Activated T-cell treated with anti-CD3 and anti-CD28 coated beads, Interleukin-2, amount 50 U/mL, for 24 hours (primary cell): ENCODE data around the gene HOXD11.

ENCODE experiments used
- DNase-seq: peaks from one replicate; pipeline ENCODE4 v3.0.0-alpha.2; 2020
- H3K27ac Mint-ChIP-seq: 2 replicates; pipeline ENCODE4 v1.8.0; 2020; ENCODE audit warnings: mild to moderate bottlenecking, mixed read lengths
- H3K27me3 Mint-ChIP-seq: 2 replicates; pipeline ENCODE4 v1.8.0; 2020; ENCODE audit warnings: mixed read lengths
- H3K36me3 Mint-ChIP-seq: 2 replicates; pipeline ENCODE4 v1.8.0; 2020; ENCODE audit warnings: low read depth, mixed read lengths
- H3K4me1 Mint-ChIP-seq: 2 replicates; pipeline ENCODE4 v1.8.0; 2020; ENCODE audit warnings: low read depth, mixed read lengths
- H3K4me3 Mint-ChIP-seq: 2 replicates; pipeline ENCODE4 v1.8.0; 2020; ENCODE audit warnings: mild to moderate bottlenecking, moderate library complexity, mixed read lengths
- H3K9me3 Mint-ChIP-seq: 2 replicates; pipeline ENCODE4 v1.8.0; 2020; ENCODE audit warnings: mixed read lengths

The HOXD11 gene

DNA sequence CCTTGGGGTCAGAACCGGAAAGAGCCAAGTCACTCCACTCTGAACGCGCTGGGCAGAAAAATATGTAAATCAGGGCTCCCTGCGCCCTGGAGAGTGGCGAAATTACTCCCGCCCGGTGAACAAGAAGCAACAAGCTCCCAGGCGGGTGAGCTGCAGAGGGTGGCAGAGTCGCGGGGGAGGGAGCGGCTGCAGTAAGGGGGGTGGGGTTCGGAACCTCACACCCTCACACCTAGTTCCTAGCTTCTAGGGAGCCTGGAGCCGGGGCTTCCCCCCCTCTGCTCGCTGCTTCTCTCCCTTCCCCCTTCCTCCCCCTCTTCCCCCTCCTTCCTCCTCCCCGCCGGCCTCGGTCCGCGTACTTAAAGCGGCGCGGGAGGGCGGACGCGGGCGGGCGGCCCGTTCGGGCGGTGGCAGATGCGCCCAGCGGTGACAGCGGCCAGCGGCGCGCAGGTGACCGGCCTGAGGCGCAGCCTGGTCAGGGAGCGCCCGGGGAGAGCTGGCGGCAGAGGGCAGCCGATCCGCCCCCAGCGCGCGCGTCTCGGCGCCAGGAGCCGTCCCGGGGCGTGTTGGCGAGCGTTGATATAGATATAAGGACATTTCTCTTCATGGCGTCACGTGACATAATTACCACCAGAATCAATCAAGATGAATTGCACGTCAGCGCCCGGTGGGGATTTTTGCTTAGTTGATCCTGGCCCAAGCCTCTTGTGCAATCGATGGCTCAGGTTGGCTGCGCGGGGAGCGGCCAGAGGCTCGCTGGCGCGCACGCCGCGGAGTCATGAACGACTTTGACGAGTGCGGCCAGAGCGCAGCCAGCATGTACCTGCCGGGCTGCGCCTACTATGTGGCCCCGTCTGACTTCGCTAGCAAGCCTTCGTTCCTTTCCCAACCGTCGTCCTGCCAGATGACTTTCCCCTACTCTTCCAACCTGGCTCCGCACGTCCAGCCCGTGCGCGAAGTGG is at the start of gene HOXD11:
TSS of gene HOXD11 (plus strand) at position 700 of the 959 bp plus-strand sequence. CDS start at position 776, 76 bp downstream.
- Mint-ChIP-seq H3K4me3 (peak within 1 kb of the TSS; percentile 57), H3K36me3 (no peaks in the 10 kb centered on the region), H3K9me3 (no peaks in the 10 kb centered on the region), H3K4me1 (peaks cover 32% of the 10 kb centered on the region), H3K27ac (peak within 1 kb of the TSS; percentile 81), H3K27me3 (peaks cover 90% of the 10 kb centered on the region)
- peak; percentile 39 for DNase-seq

DNA sequence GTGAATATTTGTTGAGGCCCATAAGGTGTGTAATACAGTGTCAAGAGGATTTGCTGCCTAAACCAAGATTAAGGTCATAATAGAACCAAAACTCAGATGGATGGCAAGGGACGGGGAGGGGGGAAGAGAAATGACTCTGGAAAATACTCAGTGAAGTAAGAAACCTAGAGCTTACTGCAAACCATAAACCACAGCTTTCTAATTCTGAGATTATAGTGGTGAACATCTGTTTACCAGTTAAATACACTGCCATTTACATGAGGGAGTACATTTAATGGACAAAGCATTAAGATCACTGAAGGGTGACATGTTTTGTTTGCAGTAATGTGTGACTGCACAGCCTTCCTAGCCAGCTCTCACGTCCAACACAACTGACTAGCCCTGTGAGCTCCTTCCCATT is 43.1 kb upstream of the HOXD11 start:
- Mint-ChIP-seq H3K27me3 (peaks cover 81% of the 10 kb centered on the region), H3K27ac (no peak overlapping the region), H3K4me1 (peaks cover 13% of the 10 kb centered on the region), H3K36me3 (no peaks in the 10 kb centered on the region), H3K9me3 (no peaks in the 10 kb centered on the region), H3K4me3 (no peak overlapping the region)
- DNase-seq = no peak

DNA sequence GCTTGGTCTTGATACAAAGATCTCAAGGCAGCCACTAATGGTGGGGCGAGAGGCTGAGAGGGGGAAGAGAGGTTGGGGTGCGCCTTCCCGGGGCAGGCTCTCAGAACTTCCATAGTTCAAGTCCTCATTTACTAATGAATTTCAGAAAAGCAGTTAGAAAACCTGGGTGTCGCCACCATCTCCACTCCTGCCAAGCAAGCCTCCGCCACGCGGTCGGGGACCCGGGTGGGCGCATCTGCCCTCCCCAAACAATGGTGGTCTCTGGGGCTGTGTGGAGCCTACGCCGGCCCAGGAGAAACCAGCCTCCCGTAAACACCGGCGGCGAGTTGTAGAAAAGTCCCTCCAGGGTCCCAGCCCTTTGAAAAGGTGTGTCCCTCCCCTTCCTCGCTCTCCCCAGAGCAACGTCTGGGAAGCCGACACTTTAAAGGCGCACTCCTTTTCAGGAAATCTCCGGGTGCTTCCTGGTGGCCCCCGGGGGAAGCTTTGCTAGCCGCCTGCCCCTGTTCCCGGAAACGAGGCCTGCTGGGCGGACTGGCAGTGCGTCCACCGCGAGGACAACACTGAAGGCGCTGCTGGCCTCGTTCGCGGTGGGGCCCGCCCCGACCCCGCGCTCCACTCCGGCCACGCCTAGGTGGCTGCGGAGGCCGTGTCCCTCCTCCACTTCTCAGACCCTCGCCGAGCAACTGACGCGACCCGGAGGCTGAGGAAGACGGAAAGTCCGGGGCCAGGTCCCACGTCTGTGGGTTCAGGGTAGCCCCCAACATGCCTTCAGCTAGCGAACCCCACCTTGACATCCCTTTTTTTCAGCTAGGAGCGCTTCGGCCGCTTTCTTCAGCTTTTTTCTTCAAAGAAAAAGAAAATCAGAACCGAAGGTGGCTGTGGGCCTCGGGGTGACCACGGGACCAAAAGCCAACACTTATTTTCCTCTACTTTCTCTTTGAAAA is 40.2 kb upstream of the HOXD11 start:
- H3K4me1 Mint-ChIP-seq = peaks cover 13% of the 10 kb centered on the region
- H3K27ac Mint-ChIP-seq = no peak overlapping the region
- H3K27me3 Mint-ChIP-seq = peaks cover 92% of the 10 kb centered on the region
- H3K9me3 Mint-ChIP-seq = no peaks in the 10 kb centered on the region
- peak overlapping the region; percentile 6 for H3K4me3 Mint-ChIP-seq
- no peaks in the 10 kb centered on the region for H3K36me3 Mint-ChIP-seq
- no peak for DNase-seq

DNA sequence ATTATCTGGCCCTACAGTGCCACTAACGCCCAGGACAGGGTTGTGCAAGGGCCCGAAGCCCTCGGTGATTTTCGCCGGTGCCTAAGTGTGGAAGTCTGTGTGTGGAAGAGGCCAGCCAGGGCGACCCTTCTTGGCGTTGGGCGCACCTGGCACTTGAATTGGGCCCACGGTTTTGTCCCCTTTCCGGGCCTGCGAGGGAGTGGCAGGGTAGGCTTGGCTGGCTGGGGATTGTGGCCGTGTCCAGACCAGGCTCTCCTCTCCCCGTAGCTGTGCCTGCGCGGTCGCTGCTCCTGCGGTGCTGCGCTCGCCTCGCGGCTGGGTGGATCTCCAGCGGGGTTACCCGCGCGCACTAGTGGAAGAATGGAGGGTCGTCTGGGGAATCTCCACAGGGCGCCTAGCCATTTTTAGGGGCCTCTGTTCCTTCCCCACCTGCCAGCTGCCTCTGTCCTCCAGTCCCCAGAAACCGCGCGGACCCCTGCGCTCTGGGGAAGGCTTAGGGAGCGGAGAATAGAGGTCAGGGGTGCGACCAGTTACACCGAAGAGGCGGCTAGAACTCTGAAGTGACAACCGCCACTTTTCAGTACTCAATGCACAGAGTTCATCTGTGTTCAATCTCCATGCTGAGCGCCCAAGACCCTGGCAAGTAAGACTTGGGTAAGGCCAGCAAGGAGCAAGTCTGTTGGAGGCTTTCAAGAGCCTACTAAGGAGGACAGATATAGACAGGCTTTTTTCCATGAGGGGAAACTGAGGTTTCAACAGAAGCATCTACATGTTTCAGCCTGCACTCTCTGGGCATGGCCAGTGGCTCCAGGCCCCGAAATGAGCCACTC is 39.3 kb upstream of the HOXD11 start:
- Mint-ChIP-seq H3K9me3 (no peaks in the 10 kb centered on the region), H3K27ac (no peak overlapping the region), H3K36me3 (no peaks in the 10 kb centered on the region), H3K27me3 (peaks cover 94% of the 10 kb centered on the region), H3K4me1 (peaks cover 13% of the 10 kb centered on the region), H3K4me3 (no peak overlapping the region)
- DNase-seq = no peak

DNA sequence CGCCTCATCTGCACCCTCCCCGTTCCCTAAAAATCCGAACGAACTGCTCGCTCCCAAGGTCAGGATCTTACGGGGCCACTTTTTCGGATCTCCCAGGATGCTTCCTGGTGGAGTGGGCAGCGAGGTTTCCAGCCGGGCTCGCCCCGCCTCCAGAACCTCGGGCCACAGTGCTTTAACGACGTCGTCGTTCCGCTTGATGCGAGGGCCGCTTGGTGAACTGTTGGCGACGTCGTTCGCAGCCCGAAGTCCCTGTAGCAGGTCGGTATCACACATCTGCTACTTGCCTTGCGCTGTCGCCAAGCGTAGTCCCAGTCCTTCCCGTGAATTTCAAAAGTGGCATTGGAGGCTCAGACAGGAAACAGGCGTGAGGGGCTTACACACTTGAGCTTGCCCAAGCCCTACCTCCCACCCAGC is 38.7 kb upstream of the HOXD11 start:
- H3K27me3 Mint-ChIP-seq = peaks cover 96% of the 10 kb centered on the region

DNA sequence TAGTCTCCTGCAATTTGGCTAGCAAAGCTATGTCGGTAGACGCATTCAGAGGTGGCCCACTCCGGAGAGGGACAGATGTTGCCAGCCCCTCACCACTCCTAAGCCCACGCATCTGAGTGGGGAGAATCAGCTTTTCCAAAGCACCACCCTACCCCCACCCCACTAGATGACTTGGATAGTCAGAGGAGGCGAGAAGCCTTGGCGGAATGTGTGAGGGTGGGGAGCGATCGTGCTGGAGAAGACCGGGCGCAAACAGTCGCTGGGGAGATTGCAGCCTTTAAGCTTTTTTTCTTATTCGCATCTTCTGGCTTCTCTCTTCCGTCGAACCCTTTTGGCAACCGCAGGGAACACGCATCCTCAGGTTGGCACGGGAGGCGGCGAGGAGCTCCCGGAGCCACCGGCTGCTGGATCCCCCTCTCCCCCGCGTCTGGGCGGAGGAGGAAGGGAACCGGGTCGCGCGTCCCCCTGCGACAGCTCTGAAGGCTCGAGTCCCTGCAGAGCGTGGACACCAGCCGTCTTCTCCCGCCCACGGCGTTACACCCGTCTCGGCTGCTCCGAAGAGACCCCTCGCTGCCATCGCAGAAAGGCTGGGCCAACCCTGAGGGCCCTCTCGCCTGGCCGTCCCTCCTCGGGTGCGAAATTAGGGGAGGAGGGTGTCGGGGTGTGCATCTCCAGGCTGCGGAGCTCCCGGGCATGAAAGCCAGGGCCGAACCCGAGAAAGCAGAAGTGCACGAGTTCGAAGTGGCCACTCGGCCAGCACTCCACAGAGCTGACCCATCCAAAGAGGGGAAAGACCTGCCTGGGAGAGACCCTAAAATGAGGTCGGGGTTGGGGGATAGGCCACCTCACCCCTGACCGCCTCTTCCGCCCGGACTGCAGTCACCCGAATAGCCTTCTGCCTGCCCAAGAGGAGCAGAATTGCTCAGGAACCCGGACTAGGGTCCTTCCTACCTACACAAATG is 35.5 kb upstream of the HOXD11 start:
- Mint-ChIP-seq H3K36me3 (no peaks in the 10 kb centered on the region), H3K9me3 (peaks cover 7% of the 10 kb centered on the region), H3K27me3 (peaks cover 100% of the 10 kb centered on the region), H3K27ac (no peak overlapping the region), H3K4me3 (no peak overlapping the region), H3K4me1 (peaks cover 13% of the 10 kb centered on the region)
- DNase-seq = no peak

More for the DNA sequence above, 38.7 kb upstream of the HOXD11 start:
- no peak for DNase-seq
- H3K4me1 Mint-ChIP-seq = peaks cover 13% of the 10 kb centered on the region
- no peak overlapping the region for H3K27ac Mint-ChIP-seq
- no peaks in the 10 kb centered on the region for H3K9me3 Mint-ChIP-seq
- no peak overlapping the region for H3K4me3 Mint-ChIP-seq
- H3K36me3 Mint-ChIP-seq = no peaks in the 10 kb centered on the region

DNA sequence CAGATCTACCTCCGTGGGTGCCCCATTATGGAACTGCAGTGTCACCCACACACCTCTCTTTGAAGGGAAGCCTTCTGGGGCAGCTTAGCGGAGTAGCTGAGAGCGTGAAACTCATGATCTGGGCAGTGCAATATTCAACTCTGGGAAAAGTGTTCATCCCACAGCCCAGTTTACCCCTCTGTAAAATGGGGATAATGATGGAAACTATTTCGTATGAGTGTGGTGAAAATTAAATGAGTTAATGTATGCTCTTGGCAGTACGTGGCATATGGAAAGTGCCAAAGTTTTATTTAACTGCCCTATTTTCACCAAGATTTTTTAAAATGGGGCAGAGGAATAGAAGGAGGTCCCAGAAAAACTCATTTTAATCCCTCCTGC is 34.8 kb upstream of the HOXD11 start:
- no peak overlapping the region for H3K27ac Mint-ChIP-seq
- H3K27me3 Mint-ChIP-seq = peaks cover 99% of the 10 kb centered on the region
- H3K4me1 Mint-ChIP-seq = peaks cover 12% of the 10 kb centered on the region
- DNase-seq = no peak
- peaks cover 7% of the 10 kb centered on the region for H3K9me3 Mint-ChIP-seq
- H3K36me3 Mint-ChIP-seq = no peaks in the 10 kb centered on the region
- no peak overlapping the region for H3K4me3 Mint-ChIP-seq

DNA sequence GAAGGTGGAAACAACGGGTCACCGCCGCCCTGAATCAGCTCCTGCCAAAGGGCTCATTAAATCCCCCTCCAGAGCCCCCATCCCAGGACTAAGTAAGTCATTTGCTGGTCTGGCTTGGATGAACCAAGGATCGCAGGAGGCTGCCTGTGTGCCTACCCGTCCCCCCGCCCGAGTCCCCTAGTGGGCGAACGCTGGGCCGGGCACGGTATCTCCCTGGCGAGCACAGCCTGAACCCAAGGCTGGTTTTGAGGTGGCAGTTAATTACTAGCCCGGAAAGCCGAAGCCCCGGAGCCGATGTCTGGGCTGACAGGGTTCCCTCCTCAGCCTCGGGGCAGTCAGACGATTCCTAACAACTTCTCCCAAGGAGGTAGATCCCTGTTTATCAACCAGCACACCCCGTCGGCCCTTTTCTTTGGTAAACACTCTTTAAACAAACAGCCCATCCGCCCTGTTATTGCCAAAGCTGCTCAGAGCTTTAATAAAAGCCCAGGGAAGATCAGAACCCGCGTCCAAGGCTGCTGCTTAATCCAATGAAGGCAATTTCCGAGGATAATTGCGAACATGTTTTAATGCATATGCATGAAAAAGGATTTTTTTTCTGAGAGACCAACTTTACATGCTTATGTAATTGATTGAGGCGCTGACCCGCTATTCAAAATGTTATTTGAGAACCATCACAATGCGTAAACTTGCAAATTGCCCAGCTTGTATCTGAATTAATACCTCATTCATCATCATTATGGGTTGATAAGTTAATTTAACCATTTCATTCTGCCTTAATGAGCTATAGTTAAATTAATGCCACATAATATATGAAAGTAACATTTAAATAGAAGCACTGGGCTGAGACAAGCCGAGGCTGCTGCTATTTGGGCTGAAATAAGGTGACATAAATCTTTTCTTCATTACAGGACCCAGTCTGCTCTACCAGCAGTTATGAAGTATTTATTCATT is 33.9 kb upstream of the HOXD11 start:
- no peak for DNase-seq
- Mint-ChIP-seq H3K36me3 (no peaks in the 10 kb centered on the region), H3K27ac (no peak overlapping the region), H3K9me3 (peaks cover 8% of the 10 kb centered on the region), H3K4me3 (no peak overlapping the region), H3K27me3 (peaks cover 95% of the 10 kb centered on the region), H3K4me1 (peaks cover 7% of the 10 kb centered on the region)

DNA sequence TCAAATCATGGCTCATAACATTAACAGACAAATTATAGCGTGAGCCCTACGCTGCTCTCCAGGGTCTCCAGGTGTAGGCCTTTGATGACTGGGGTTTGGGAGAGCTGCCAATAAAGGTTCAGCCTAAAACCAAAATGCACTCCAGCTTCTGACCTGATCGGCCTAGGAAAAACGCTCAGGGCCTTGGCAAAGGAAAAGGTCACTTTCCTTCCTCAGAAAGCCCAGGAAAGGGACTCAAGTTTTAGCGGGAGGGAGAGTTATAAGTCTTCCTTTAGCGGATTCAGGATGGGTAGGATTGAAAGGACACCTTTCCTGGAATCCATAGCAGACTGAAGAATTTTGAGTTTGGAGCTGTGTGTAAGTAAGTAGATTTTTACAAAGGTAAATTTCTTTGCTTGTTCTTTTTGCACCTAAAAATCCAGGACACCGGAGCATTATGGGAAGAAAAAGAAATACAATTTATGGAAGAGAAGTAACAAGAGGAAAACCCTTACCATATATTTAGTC is 32.1 kb upstream of the HOXD11 start:
- peaks cover 92% of the 10 kb centered on the region for H3K27me3 Mint-ChIP-seq
- no peak overlapping the region for H3K27ac Mint-ChIP-seq
- H3K4me1 Mint-ChIP-seq = peaks cover 8% of the 10 kb centered on the region
- H3K36me3 Mint-ChIP-seq = peaks cover 6% of the 10 kb centered on the region
- no peak for DNase-seq
- no peak overlapping the region for H3K4me3 Mint-ChIP-seq
- H3K9me3 Mint-ChIP-seq = peaks cover 14% of the 10 kb centered on the region

DNA sequence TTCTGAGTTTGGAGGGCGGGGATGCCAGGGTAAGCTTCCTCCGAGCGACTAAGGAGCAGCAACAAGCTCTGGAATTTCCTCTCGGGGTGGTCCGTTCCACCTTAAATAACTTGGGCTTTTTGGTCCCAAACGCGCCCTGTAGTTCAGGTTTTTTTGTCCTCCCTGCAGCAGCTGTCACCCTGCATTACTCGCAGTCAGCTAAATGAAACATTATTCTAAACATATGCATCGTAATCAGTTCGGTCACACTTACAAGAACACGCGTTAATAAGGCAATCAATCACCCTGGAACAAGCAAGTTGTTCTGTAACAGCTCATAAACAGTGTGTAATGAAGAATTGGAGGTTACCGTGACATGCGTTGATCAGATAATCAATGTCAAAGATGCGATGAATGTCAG is 31.6 kb upstream of the HOXD11 start:
- Mint-ChIP-seq H3K4me3 (no peak overlapping the region), H3K27ac (no peak overlapping the region), H3K4me1 (peaks cover 8% of the 10 kb centered on the region), H3K36me3 (peaks cover 6% of the 10 kb centered on the region), H3K9me3 (peaks cover 14% of the 10 kb centered on the region), H3K27me3 (peaks cover 89% of the 10 kb centered on the region)
- DNase-seq = no peak

DNA sequence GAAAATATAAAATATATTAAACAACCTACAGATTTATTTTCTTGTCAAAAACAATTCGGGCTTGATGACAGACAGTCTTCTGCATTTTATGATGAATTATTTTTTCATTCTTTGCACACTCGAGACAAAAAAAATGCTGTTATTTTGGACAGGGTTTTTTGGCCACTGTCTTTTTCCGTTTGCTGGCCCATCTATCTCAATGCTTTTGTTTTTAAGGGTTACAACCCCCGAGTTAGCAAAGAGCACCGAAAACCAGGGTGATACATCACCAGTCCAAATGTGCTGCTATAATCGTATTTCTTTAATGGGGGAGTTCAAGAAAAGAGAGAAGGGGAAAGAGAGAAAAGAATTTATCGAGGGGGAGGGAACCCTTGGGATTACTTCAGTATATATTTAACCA is 31.0 kb upstream of the HOXD11 start:
- Mint-ChIP-seq H3K27me3 (peaks cover 89% of the 10 kb centered on the region), H3K4me1 (peaks cover 13% of the 10 kb centered on the region), H3K36me3 (peaks cover 6% of the 10 kb centered on the region), H3K4me3 (no peak overlapping the region), H3K27ac (no peak overlapping the region), H3K9me3 (peaks cover 15% of the 10 kb centered on the region)
- DNase-seq = no peak

DNA sequence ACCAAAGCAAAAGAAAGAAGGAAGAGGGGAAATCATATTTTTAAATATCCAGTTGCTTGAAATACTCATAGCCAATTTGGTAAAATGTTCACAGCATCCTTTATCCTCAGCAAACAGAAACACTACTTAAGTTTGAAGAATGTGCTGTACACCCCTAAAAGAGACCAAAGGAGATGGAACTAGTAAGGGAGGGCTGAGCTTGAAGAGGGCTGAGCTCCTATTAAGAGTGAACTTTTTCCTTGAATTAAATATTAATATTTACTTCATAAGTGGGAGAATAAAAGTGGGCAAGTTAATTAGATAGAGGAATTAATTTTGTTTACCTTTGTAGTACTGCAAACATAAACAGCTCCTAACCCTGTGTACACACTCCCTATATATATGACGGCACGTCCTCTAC is 30.3 kb upstream of the HOXD11 start:
- H3K4me1 Mint-ChIP-seq = peaks cover 18% of the 10 kb centered on the region
- DNase-seq = no peak
- H3K27me3 Mint-ChIP-seq = peaks cover 89% of the 10 kb centered on the region
- H3K27ac Mint-ChIP-seq = no peak overlapping the region
- peaks cover 6% of the 10 kb centered on the region for H3K36me3 Mint-ChIP-seq
- peaks cover 19% of the 10 kb centered on the region for H3K9me3 Mint-ChIP-seq
- H3K4me3 Mint-ChIP-seq = no peak overlapping the region
